GM19395 (cell line): ENCODE measurements around the gene HDAC1.

Experiments
- ATAC-seq: cut with Tn5 transposase; IDR thresholded peaks from one replicate; pipeline ENCODE4 v1.9.1; 2021; ENCODE audit warnings: mild to moderate bottlenecking, moderate library complexity; ENCODE audit not compliant: unreplicated experiment

The HDAC1 gene

DNA sequence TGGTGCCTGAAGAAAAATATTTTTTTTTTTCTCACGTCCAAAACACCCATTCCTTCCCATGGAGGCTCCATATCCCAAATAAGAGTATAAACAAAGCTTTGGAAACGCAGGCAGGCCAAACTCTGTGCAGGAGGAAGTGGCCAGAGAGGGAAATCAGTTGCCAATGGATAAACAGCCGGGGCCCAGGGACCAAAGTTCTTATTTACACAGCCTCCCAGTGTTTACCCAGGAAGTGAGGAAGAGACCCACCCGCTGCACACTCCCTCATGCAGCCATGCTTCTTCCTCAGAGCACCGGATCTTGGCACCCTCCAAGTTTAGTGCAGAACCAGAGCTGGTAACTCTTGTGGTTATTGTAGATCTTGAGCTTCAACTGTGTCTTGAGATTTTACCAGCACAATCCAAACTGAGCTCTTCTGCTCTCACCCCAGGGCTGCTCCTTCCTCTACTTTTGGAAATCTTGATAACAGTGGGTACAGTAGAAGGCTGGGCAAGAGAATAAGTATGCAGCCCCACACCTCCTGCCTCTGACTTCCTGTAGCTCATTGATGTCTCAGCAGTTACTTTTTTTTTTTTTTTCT is 29.9 kb downstream of the HDAC1 start:
- no peak for ATAC-seq

DNA sequence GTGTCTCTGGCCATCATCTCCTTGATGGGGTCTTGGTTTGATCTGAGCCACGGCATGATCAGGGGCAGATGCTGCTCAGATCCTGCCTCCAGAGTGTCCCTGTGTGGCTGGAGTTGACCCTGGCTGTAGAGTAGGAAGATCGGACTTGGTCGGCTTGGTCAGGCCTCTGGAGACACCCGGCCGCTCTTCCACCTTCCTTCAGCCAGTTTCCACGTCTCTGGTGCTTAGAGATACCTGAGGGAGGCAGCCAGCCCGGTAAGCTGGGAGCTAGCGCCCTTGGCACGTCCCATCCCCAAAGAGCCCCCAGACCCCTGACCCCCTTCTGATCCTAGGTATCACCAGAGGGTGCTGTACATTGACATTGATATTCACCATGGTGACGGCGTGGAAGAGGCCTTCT is 35.3 kb downstream of the HDAC1 start:
- ATAC-seq = no peak

DNA sequence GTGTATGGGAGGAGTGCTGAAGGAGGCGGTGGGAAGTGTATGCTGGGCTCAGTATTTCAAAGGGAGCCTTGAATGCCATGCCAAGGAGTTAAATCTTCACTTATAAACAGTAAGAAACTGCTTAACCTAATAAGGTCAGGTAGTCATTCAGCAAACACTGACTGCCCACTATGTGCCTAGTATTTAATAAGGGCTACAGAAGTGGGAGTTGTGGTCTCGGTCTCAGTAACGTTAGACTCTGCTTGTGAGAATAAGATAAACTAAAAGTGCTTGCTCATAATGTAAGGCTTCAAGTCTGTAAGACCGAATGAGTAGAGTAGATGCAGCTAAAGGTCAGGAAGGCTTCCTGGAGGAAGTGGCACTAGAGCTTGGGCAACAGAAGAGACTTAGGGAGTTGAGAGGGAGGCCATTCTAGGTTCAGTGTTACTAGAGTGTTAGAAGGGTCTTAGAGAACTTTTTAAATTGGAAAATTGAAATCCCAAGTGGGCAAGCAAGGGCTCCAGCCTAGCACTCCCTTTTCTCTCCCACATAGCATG is 38.1 kb downstream of the HDAC1 start:
- no peak for ATAC-seq

DNA sequence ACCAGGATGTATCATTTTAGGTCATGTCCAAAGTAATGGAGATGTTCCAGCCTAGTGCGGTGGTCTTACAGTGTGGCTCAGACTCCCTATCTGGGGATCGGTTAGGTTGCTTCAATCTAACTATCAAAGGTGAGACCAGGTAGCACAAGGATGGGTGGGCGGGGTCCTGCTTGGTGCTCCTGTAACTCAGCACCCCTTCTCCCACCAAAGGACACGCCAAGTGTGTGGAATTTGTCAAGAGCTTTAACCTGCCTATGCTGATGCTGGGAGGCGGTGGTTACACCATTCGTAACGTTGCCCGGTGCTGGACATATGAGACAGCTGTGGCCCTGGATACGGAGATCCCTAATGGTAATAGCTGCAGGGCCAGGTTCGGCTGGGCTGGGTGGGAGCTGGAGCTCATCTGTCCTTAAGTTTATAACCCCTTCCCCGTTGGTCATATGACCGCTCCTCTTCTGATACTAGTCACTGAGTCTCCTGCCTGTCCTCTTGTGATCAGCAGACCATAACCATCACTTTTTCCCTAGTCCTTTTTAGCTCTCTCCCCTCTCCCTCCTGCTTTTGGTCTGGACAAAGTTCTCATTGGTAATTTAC is 38.8 kb downstream of the HDAC1 start:
- no peak for ATAC-seq

DNA sequence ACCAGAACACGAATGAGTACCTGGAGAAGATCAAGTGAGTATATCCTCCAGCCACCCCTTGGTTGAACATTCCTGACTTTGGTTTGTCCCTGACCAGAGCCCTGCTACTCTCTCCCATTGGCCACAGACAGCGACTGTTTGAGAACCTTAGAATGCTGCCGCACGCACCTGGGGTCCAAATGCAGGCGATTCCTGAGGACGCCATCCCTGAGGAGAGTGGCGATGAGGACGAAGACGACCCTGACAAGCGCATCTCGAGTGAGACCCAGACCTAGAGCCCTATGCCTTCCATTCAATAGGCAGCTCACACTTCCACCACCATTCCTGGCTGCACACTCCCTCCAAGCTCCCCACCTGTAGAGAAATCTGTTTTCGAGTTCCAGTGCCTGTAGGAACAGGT is 39.7 kb downstream of the HDAC1 start:
- no peak for ATAC-seq

DNA sequence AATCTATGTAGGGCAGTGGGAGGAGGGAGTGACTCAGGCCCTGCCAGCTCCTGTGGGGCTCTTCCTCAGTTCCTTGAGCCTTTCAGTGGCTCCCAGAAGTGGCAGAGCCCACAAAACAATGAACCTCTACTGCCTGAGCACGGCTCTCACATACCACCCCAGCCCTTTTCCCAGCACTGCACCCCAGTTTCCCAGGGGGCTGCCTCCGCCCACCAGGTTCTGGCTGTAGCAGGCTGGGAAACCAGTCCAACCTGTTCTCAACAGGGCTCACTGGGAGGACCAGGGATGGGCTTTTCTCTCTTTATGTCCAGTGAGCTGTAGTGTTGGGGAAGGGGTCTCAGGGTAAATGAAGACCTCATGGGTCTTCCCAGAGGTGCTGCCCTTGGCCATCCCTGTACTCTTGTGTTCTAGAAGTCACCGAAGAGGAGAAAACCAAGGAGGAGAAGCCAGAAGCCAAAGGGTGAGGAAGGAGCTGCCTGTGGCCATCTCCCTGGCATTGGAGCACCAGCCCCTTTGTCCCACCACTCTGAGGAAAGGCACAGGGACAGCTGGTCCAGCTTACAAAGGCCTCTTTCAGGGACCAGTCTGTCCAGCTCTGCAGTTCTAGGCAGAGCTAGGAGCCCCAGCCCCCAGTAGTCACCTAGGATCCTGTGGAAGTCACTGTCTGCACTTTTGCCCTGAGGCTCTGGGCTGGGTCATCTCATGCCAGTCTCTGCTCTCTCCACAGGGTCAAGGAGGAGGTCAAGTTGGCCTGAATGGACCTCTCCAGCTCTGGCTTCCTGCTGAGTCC is 40.6 kb downstream of the HDAC1 start:
- no peak for ATAC-seq

DNA sequence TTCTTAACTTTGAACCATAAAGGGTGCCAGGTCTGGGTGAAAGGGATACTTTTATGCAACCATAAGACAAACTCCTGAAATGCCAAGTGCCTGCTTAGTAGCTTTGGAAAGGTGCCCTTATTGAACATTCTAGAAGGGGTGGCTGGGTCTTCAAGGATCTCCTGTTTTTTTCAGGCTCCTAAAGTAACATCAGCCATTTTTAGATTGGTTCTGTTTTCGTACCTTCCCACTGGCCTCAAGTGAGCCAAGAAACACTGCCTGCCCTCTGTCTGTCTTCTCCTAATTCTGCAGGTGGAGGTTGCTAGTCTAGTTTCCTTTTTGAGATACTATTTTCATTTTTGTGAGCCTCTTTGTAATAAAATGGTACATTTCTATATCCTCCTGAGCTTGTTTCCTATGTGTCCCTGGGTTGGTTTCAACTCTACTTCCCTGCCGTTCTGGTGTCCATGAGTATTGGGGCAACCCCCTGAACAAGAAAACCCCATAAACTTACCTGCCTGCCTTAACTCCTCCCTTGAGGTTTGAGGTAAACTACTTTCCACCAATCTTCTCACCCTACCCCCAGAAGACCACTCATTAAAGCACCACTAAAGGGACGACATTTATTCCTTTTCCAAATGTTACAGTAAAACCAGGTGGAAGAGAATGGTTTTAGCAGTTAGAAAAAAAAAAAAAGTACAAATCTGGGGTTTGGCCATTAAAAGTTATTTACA is 41.5 kb downstream of the HDAC1 start:
- ATAC-seq = no peak

DNA sequence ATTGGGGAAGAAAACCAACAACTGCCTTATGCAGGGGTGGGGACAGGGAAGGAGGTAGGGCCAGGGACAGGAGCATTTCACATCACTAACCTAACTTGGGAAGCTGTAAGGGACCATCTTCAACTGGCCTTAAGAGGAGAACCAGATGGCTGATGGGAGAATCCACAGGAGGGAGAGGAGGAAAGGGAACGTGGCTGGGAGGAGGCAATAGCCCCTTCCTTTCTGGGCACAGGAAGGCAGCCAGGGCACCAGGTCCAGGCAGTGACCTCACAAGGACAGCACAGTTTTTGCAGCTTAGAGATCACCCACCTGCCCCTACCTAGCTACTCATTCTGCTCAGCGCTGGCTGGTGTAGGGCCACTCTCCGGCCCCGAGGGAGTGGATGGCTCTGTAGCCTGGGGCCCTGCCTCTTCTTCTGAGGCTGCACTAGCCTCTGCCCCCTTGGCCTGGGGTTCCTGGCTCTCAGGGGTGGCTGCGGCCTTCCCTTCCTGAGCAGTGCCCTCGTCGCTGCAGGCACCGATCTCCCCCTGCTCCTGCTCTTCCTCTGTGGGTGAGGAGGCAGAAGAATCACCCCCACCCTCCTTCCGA is 42.5 kb downstream of the HDAC1 start:
- ATAC-seq = no peak

DNA sequence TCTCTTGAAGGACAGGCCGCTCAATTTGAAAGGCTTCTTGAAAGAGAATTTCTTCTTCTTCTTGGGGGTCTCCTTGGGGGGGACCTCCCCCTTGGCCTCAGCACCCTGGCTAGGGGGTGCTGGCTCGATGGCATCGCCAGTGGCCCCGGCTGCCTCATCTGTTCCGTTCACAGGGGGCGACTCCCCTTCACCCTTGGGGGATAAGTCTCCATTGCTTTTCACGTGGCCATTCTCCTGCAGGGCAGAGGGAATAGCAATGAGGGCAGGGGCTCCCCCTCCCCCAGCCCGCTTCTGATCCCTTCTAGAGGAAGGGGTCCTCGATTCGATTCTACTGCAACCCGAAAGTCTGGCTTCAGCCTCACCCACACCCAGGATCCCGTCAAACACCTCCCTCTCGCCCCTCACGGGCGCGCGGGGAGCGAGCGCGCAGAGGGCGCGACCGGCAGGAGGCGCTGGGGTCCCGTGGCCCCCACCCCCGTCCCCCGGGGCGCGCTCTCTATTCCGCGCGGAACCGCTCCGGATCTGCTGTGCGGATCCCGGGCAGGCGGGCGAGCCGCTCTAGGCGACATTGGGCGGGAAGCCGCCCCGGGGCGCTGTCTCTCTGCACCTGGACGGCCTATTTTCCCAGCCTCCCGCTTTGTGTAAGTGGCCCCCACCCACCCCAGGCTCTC is 43.1 kb downstream of the HDAC1 start:
- no peak for ATAC-seq

DNA sequence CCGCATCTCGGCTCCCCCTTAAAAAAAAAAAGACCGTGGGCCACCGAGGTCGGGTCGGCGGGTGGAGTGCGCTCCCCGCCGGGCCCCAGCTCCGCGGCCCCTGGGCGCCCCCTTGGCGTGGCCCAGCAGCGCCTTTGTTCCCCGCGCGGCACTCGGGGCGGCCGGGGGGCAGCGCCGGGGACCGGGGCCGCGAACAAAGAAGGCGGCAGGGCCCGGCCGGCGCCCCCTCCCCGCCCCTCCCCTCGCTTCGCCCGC is 43.6 kb downstream of the HDAC1 start:
- ATAC-seq = no peak

DNA sequence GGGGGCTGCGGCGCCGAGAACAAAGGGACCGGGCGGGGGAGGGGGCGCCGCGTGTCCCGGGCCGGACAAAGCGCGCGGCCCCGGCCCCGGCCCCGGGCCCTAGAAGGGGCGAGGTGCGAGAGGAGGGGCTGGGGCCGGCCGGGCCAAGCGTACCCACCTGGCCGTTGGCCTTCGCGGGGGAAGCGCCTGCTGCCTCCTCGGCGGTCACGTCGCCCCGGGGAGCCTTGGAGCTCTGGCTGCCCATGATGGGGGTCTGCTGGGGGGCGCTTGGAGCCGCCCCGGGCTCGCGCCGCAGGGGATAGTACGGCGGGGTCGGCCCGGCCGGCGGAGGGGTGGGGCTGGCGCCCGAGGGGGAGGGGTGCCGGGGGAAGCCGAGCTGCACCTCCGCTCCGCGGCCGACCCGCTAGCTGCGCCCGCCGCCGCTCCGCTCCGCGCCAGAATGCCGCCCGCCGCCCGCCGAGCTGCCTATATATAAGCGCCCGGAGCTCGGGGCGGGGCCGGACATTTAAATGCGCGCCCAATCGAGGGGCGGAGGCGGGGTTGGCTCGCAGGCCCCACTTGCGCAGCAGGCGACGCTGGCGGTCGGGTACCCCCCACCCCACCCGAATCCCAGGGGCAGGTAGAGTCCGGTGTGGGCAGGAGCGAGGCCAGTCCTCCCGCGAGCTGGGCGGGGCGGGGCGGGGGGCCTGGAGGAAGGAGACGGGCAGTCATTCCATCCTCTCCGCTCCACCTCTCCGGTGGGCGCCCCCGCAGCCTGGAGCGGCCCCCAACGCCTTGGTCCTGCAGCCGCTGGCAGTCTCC is 44.1 kb downstream of the HDAC1 start, which contains the start of gene MARCKSL1:
MARCKSL1 (minus strand) TSS at position 444 of the 801 bp plus-strand sequence; CDS start at position 244, 200 bp downstream.
- ATAC-seq = no peak

DNA sequence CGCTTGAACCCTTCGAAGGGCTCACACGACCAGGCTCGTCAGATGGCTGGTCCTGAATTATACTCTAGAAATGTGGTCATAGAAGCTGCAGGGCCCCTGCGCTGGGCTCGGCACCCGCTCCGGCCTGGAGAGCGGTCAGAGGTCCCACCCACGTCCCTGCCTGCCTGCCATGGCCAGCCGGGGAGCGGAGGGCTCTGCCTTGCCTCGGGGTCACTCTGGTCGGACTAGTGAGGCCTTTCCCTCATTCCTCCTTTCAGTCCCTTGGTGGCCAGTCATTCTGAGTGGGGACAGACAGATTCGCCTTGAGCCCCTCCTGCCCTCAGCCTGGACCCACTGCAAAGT is 44.7 kb downstream of the HDAC1 start:
- no peak for ATAC-seq

DNA sequence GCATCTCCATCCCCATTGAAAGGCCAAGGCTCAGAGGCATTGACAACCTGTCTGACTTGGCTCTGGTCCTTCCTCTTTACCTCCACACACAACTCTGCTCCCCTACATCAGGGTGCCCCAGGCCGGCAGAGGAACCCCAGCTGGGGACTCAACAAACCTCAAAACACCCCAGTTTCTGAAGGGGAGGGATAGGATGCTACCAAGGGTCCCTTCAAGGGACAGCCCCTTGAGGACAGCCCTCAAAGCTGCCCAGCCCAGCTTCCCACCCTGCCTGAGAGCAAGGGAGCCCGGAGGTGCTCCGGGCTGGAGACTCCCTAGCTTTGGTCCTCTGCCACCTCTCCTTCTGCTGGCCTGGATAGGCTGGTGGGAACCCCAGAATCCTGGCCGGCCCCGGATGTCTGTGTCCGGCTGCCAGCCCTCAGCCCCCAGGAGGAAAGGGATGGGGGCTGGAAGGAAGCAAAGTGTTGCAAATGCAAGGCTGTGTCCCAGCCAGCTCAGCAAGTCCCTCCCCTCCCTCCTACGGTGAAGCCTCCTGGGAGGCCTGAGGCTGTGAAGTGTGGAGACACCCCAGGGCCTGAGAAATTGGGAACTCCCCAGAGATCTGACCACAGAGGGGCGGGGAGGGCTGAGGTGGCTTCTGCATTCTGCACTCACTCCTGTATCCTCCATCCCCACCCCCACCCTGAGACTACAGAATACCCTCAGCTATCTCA is 45.2 kb downstream of the HDAC1 start:
- peak; percentile 30 for ATAC-seq

DNA sequence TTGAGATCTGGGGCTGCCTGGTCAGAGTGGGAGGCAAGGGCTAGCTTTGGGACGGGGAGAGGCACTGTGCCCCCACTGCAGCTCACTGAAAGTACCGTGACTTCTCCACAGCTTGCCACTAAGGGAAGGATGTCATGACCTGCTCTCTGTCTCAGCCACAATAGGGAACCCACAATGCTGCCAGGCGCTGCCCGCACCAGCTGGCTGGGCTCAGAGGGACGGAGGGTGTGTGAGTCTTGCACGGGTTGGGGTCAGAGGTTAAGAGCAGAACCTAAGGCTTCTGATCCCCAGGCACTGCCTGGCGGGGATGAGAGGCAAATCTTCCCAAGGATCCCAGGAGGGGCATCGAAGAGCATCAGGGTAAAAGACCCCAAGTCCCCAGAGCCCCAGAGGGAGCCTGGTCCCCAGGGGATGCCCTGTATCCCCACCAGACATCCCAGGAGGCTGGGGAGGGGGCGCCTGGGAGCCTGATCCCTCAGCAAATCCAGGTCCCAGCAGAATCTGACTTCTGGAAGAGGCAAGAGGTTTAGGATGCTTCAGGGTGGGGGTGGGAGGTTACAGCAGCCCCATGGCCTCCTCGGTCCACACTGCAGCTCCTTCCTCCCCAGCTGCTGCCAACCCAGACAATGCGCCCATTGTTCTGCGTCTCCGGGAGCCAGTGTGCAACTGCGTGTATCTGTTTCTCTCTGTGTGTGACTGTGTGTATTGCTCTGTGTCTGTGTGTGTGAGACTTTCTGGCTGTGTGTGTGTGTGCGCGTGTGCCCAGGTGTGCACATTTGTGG is 46.2 kb downstream of the HDAC1 start:
- ATAC-seq = no peak

DNA sequence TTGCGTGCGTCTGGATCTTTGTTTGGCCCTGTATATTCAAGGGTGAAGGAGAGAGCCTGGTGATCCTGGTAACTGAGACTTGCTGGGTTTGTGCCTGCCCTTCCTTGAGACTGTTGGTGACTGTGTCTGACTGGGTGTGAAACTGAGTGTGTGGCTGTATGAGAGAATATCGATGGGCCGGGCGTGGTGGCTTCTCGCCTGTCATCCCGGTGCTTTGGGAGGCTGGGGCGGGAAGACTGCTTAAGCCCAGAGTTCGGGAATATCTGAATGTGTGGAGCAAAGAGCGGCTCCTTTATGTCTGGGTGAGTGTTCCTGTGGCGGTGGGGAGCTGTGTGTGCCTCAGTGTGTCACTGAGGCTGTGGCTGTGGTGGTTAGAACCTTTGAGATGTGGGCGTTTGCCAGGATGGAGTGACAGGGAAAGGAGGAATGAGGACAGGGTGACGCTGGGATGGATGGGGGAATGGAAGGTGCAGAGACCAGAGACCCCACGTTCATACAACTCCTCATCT is 46.8 kb downstream of the HDAC1 start:
- ATAC-seq = no peak

DNA sequence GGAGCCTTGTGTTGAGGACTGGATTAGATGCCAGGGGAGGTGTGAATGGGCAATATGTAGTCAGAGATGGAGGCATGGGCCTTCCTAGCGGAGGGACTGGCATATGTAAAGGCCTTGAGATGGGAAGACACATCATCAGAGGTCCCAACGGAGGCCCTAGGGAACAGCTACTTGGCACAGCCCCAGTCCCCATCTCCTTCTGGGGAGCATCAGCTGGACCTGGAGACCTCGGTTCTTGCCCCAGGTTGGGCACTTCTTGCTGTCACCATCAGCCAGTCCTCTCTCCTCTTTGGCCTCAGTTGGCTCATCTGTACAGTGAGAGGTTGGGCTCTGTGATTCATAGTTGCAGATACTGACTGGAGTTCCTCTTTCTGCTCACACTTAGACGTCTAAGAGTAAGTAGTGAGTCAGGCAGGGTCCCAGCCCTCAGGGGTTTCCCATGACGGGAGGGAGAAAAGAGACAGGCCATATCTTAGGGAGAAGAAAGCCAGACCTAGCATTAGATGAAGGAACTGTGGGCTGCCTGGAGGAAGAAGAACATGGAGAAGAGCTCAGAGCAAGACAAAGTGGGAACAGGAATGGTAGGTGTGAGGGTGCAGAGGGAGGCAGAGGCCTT is 47.6 kb downstream of the HDAC1 start:
- no peak for ATAC-seq

DNA sequence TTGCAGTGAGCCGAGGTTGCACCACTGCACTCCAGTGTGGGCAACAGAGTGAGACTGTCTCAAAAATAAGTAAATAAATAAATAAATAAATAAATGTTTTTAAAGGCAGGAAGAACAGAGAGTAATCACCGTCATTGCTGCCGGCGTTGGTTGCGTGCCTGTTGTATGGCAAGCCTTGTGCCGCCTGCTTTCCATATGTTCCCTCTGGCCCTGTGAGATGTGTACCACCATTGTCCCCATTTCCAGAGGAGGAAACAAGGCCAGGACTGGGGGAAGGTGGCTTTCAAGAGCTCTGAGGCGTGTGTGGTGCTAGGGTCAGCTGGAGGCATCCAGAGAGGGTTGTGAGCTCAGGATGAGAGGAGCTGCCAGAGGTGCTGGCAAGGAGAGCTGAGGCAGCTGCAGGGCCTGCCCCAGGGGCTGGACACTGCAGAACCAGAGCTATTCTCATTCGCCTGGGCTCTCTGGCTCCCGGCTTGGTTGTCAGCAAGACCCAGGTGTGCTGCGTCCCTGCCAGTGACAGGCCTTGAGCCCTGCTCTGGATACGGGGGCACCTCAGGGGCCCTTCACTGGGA is 49.4 kb downstream of the HDAC1 start:
- no peak for ATAC-seq

DNA sequence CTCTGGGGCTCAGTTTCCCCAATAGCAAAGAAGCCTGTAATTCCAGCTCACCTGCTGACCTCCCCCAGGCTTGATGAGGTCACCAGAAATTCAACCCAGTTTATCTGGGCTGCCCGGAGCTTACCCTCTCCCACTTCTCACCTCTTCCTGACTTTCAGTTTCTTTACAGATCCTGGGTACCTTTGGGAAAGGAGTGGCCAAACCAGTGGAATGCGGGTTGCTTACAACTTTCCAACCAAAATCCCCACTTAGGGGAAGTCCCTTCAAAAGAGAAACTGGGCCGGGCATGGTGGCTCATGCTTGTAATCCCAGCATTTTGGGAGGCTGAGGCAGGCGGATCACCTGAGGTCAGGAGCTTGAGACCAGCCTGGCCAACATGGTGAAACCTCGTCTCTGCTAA is 50.1 kb downstream of the HDAC1 start:
- ATAC-seq = no peak
